ENCODE results near the gene PRKN. TPM values are rescaled to one million over a fixed set of nuclear protein-coding genes. Genes with fewer than 3 reads are reported as not detected.

Gene PRKN
- total and polyA plus RNA-seq, 9 of the 15 experiments (the other 6 are each of a cell fraction or from before 2014, with no cell fraction given), result 0.03 to 0.96 (median 0.15) TPM; not detected in 2

DNA sequence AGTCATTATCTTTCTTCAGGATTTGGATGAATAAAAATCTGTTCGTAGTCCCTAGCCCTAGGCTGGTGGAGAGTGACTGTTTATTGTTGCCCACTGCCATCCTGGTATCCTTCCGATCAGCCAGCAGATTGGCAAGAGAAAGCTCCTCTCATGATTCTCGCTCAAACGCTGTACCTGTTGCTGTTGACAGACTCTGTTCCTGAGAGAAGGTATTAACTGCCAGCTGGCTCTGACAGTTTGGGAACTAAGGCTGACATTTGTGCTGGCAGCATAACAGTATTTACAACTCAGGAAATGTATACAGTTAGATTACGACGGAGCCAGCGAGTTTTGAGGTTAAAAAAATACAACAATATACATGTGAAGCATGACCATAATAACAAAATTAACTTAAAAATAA lies 674.5 kb downstream of the PRKN start:
- Histone ChIP-seq H3K9me3 (replicated peaks; ENCODE audit: control insufficient read depth, insufficient read depth, low read depth, low read length) (no peaks in the 10 kb centered on the region), H3K4me3 (no peak overlapping the region), H4K20me1 (replicated peaks; ENCODE audit: control insufficient read depth, insufficient read depth, low read length) (no peaks in the 10 kb centered on the region), H3K27me3 (ENCODE audit: control insufficient read depth in 2 of 2, insufficient read depth in 2 of 2, low read length in 2 of 2) (no peaks in the 10 kb centered on the region), H3K27ac (ENCODE audit: extremely low read depth, low read depth, low read length) (no peak overlapping the region), H3K9me1 (ENCODE audit: control insufficient read depth, insufficient read depth, low read length) (no peaks in the 10 kb centered on the region), H3K4me1 (replicated peaks in 1 of 2; ENCODE audit: control insufficient read depth in 2 of 2, insufficient read depth in 2 of 2, low read length in 2 of 2) (no peaks in the 10 kb centered on the region), H3K36me3 (ENCODE audit: control insufficient read depth, insufficient read depth, low read length) (no peaks in the 10 kb centered on the region), H3K4me2 (ENCODE audit: insufficient read depth, low read length) (no peak overlapping the region), H3K79me2 (ENCODE audit: control insufficient read depth, insufficient read depth, low read length) (no peaks in the 10 kb centered on the region), H3K9ac (ENCODE audit: insufficient read depth in 1 of 2, low read depth in 2 of 2, low read length in 2 of 2) (no peak overlapping the region), H2AFZ (ENCODE audit: low read depth, low read length) (no peak overlapping the region)
- no peak for TF ChIP-seq ETV5 (CRISPR knock-in tag; IDR thresholded peaks at IDR 0.05; ENCODE audit: low read depth)
- TF ChIP-seq ZNF311 (CRISPR knock-in tag; IDR thresholded peaks at IDR 0.05), result no peak
- TF ChIP-seq, protein P1, sequence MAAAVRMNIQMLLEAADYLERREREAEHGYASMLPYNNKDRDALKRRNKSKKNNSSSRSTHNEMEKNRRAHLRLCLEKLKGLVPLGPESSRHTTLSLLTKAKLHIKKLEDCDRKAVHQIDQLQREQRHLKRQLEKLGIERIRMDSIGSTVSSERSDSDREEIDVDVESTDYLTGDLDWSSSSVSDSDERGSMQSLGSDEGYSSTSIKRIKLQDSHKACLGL (CRISPR knock-in tag; IDR thresholded peaks at IDR 0.05; ENCODE audit: borderline replicate concordance, poor library complexity, severe bottlenecking), result no peak
- TF ChIP-seq, protein P2, sequence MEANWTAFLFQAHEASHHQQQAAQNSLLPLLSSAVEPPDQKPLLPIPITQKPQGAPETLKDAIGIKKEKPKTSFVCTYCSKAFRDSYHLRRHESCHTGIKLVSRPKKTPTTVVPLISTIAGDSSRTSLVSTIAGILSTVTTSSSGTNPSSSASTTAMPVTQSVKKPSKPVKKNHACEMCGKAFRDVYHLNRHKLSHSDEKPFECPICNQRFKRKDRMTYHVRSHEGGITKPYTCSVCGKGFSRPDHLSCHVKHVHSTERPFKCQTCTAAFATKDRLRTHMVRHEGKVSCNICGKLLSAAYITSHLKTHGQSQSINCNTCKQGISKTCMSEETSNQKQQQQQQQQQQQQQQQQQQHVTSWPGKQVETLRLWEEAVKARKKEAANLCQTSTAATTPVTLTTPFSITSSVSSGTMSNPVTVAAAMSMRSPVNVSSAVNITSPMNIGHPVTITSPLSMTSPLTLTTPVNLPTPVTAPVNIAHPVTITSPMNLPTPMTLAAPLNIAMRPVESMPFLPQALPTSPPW (CRISPR knock-in tag; IDR thresholded peaks at IDR 0.05), result no peak
- no peak for TF ChIP-seq NUFIP1 (IDR thresholded peaks at IDR 0.05; ENCODE audit: partially characterized antibody)
- no peak for TF ChIP-seq POLR2AphosphoS2 (IDR thresholded peaks at IDR 0.05; ENCODE audit: low read length)
- TF ChIP-seq, protein P3, sequence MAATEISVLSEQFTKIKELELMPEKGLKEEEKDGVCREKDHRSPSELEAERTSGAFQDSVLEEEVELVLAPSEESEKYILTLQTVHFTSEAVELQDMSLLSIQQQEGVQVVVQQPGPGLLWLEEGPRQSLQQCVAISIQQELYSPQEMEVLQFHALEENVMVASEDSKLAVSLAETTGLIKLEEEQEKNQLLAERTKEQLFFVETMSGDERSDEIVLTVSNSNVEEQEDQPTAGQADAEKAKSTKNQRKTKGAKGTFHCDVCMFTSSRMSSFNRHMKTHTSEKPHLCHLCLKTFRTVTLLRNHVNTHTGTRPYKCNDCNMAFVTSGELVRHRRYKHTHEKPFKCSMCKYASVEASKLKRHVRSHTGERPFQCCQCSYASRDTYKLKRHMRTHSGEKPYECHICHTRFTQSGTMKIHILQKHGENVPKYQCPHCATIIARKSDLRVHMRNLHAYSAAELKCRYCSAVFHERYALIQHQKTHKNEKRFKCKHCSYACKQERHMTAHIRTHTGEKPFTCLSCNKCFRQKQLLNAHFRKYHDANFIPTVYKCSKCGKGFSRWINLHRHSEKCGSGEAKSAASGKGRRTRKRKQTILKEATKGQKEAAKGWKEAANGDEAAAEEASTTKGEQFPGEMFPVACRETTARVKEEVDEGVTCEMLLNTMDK (IDR thresholded peaks at IDR 0.05; ENCODE audit: borderline replicate concordance, insufficient read depth, low read depth, low read length, poor library complexity, severe bottlenecking), result no peak
- TF ChIP-seq, protein P4, sequence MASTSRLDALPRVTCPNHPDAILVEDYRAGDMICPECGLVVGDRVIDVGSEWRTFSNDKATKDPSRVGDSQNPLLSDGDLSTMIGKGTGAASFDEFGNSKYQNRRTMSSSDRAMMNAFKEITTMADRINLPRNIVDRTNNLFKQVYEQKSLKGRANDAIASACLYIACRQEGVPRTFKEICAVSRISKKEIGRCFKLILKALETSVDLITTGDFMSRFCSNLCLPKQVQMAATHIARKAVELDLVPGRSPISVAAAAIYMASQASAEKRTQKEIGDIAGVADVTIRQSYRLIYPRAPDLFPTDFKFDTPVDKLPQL (IDR thresholded peaks at IDR 0.05; ENCODE audit: extremely low read depth, insufficient read length), result no peak
- TF ChIP-seq, protein P5, sequence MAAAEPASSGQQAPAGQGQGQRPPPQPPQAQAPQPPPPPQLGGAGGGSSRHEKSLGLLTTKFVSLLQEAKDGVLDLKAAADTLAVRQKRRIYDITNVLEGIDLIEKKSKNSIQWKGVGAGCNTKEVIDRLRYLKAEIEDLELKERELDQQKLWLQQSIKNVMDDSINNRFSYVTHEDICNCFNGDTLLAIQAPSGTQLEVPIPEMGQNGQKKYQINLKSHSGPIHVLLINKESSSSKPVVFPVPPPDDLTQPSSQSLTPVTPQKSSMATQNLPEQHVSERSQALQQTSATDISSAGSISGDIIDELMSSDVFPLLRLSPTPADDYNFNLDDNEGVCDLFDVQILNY (CRISPR knock-in tag; IDR thresholded peaks at IDR 0.05), result no peak
- no peak for TF ChIP-seq CCNT2 (IDR thresholded peaks at IDR 0.05; ENCODE audit: borderline replicate concordance, extremely low read depth, insufficient read length, low read depth, low read length)
- TF ChIP-seq NFIC (IDR thresholded peaks at IDR 0.05), result no peak
- TF ChIP-seq ZNF583 (CRISPR knock-in tag; IDR thresholded peaks at IDR 0.05), result no peak
- no peak for TF ChIP-seq FOXJ3 (CRISPR knock-in tag; IDR thresholded peaks at IDR 0.05)
- TF ChIP-seq LARP7 (IDR thresholded peaks at IDR 0.05), result no peak
- ChIA-PET CTCF (ENCODE audit: low intra/inter-chr PET ratio) (no interaction called here), POLR2A (no interaction called here)
- in situ Hi-C loops (cut with MboI) (no loop called here), intact Hi-C loops (cut with micrococcal nuclease) (no loop called here)
- FAIRE-seq (no peak), ATAC-seq (no peak), DNase-seq (ENCODE audit: extremely low read depth in 1 of 4, low spot score in 3 of 4) (no peak)
- under 1% methylated on average over 7 of the region's 7 CpGs for WGBS (ENCODE audit: insufficient coverage, low coverage, missing lambda C conversion rate)
- BruUV-seq (replicated peaks), result no TSS peak
